RWPE2 (cell line): ENCODE data around the gene ACP7.
A peak's percentile ranks its signal among the peaks of the same experiment; 100 is the strongest.

ENCODE experiments used
- ATAC-seq: fragments of 200-7000 bp; cut with Tn5 transposase; 3 replicates; pipeline ENCODE4 v1.9.1; 2021; ENCODE audit warnings: low read depth
- DNase-seq: peaks from one replicate; pipeline ENCODE4 v3.0.0-alpha.2; 2020; ENCODE audit warnings: low spot score
- H3K27ac ChIP-seq: fragments of 450-650 bp; 2 replicates; pipeline ENCODE4 v1.5.1; 2017; ENCODE audit warnings: mild to moderate bottlenecking; ENCODE audit not compliant: poor library complexity, severe bottlenecking
- H3K27me3 ChIP-seq: fragments of 250-450 bp; sonication (Bioruptor Pico); 2 replicates; pipeline ENCODE4 v1.5.1; 2021; ENCODE audit warnings: mild to moderate bottlenecking, moderate library complexity; ENCODE audit not compliant: insufficient read depth, poor library complexity, severe bottlenecking
- H3K36me3 ChIP-seq: fragments of 250-450 bp; sonication (Bioruptor Pico); 2 replicates; pipeline ENCODE4 v1.5.1; 2020; ENCODE audit warnings: low read depth, mild to moderate bottlenecking, moderate library complexity
- H3K4me1 ChIP-seq: fragments of 250-450 bp; sonication (Bioruptor Pico); 2 replicates; pipeline ENCODE4 v1.5.1; 2021; ENCODE audit warnings: mild to moderate bottlenecking, moderate library complexity; ENCODE audit not compliant: insufficient read depth, poor library complexity, severe bottlenecking
- H3K4me3 ChIP-seq: fragments of 250-450 bp; sonication (Bioruptor Pico); 2 replicates; pipeline ENCODE4 v1.5.1; 2021; ENCODE audit warnings: mild to moderate bottlenecking, moderate library complexity; ENCODE audit not compliant: severe bottlenecking
- H3K9me3 ChIP-seq: fragments of 250-450 bp; sonication (Bioruptor Pico); 2 replicates; pipeline ENCODE4 v1.5.1; 2021; ENCODE audit warnings: mild to moderate bottlenecking, moderate library complexity; ENCODE audit not compliant: severe bottlenecking
- TF ChIP-seq, protein P1 (sequence below): fragments of 450-650 bp; IDR thresholded peaks from one replicate; pipeline ENCODE4 v1.5.1; 2017; ENCODE audit warnings: mild to moderate bottlenecking, moderate library complexity; ENCODE audit not compliant: poor library complexity, severe bottlenecking

ACP7 gene

DNA sequence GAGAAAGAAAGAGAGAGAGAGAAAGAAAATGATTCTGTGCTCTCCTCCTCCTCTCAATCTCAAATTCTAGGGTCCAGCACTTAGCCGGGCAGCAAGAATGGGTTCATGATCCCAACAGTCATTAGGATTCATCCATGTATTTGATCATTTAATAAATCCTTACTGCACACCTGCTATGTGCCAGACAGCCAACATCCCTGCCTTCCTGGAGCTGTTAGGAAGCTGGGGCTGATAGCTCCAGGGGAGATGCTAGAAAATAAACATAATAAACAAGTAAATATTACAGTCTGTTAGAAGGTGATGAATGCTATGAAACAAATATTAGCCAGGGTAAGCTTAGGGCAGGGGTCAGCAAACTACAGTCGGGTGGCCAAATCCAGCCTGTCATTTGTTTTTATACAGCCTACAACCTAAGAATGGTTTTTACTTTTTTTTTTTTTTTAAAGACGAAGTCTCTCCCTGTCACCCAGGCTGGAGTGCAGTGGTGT lies 9.9 kb upstream of the ACP7 start:
- Histone ChIP-seq H3K36me3 (peaks cover 8% of the 10 kb centered on the region), H3K4me1 (peaks cover 18% of the 10 kb centered on the region), H3K9me3 (no peaks in the 10 kb centered on the region), H3K4me3 (no peak overlapping the region), H3K27me3 (no peaks in the 10 kb centered on the region), H3K27ac (peak overlapping the region; percentile 75)
- no peak for ATAC-seq
- no peak for DNase-seq
- TF ChIP-seq, protein P1, sequence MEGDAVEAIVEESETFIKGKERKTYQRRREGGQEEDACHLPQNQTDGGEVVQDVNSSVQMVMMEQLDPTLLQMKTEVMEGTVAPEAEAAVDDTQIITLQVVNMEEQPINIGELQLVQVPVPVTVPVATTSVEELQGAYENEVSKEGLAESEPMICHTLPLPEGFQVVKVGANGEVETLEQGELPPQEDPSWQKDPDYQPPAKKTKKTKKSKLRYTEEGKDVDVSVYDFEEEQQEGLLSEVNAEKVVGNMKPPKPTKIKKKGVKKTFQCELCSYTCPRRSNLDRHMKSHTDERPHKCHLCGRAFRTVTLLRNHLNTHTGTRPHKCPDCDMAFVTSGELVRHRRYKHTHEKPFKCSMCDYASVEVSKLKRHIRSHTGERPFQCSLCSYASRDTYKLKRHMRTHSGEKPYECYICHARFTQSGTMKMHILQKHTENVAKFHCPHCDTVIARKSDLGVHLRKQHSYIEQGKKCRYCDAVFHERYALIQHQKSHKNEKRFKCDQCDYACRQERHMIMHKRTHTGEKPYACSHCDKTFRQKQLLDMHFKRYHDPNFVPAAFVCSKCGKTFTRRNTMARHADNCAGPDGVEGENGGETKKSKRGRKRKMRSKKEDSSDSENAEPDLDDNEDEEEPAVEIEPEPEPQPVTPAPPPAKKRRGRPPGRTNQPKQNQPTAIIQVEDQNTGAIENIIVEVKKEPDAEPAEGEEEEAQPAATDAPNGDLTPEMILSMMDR = no peak

DNA sequence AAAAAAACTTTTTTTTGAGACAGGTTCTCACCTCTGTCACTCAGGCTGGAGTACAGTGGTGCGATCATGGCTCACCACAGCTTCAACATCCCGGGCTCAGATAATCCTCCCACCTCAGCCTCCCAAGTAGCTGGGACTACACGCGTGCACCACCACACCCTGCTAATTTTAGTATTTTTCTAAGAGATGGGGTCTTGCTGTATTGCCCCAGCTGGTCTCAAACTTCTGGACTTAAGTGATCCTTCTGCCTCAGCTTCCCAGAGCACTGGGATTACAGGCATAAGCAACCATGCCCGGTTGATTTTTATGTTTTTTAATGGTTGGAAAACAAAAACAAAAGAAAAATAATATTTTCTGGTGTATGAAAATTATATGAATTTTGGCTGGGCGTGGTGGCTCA lies 9.2 kb upstream of the ACP7 start:
- DNase-seq (no peak), ATAC-seq (no peak)
- no peaks in the 10 kb centered on the region for H3K27me3 ChIP-seq
- peaks cover 8% of the 10 kb centered on the region for H3K36me3 ChIP-seq
- H3K4me3 ChIP-seq = no peak overlapping the region
- TF ChIP-seq, protein P1 = no peak
- H3K27ac ChIP-seq = peak overlapping the region; percentile 75
- no peaks in the 10 kb centered on the region for H3K9me3 ChIP-seq
- peaks cover 20% of the 10 kb centered on the region for H3K4me1 ChIP-seq

DNA sequence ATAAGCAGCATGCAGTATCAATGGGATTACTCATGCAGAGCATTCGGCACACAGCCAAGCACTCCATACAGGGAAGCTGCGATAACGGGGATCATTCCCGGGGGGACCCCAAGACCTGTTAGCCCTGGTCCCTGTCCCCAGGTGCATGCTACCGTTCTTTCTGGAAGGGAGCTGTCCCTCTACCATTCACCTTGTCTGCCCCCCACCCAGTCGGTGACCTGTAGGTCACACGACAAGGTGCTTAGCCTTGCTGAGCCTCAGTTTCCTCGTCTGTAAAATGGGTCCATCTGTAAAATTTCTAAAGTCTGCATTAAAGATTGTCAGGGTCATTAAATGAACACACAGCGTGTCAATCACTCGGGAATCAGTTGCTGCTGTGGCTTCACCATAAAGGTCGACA lies 6.8 kb upstream of the ACP7 start:
- H3K4me1 ChIP-seq = peaks cover 21% of the 10 kb centered on the region
- TF ChIP-seq, protein P1 = no peak
- no peak overlapping the region for H3K4me3 ChIP-seq
- no peak overlapping the region for H3K27ac ChIP-seq
- no peaks in the 10 kb centered on the region for H3K27me3 ChIP-seq
- peaks cover 8% of the 10 kb centered on the region for H3K36me3 ChIP-seq
- no peak for DNase-seq
- ATAC-seq = no peak
- no peaks in the 10 kb centered on the region for H3K9me3 ChIP-seq

DNA sequence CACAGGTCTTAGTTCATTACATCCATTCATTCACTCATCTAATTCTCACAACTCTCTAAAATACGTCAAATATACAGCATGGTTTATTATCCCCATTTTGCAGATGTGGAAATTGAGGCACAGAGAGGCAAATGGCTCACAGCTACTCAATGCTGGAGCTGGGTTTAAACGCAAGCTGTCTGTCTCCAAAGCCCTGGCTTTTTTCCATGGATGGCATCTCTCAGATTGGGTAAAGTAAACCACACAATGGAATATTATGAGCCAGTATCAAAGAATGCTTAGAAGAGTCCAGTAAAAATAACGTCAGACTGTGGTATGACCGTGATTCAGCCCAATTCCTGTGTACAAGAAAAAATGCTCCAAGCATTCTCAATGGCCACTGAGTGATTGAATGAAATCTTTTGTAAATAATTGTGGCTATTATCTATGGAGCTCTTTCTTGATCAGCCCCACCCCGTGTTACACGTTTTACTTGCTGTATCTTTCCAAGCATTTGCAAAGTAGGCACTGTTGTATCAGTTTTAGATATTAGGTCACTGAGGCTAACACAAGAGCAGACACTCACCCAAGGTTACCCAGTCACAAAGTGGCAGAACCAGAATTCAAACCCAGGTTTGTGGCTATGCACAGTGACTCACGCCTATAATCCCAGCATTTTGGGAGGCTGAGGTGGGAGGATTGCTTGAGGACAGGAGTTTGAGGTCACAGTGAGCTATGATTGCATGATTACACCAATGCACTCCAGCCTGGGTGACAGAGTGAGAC lies 5.5 kb upstream of the ACP7 start:
- peaks cover 22% of the 10 kb centered on the region for H3K4me1 ChIP-seq
- H3K27ac ChIP-seq = peak overlapping the region; percentile 89
- peak; percentile 88 for ATAC-seq
- no peaks in the 10 kb centered on the region for H3K27me3 ChIP-seq
- TF ChIP-seq, protein P1 = no peak
- H3K9me3 ChIP-seq = no peaks in the 10 kb centered on the region
- H3K36me3 ChIP-seq = peaks cover 8% of the 10 kb centered on the region
- DNase-seq = peak; percentile 77
- no peak overlapping the region for H3K4me3 ChIP-seq

DNA sequence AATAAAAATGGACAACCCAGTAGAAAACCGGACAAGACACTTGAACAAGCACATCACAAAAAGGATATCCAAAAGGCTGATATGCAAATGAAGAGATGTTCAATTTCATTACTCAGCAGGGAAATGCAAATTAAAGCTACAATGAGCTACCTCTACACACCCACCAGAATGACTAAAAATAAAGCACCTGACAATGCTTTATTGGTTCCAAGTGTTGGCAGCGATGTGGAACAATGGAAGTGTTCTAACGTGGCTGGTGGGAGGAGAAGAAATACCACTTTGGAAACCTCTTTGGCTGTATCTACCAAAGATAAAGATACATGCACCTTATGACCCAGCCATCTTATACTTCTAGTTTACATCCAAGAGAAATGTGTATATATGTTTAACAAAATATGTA lies 3.7 kb upstream of the ACP7 start:
- peaks cover 15% of the 10 kb centered on the region for H3K4me1 ChIP-seq
- no peak for DNase-seq
- no peak overlapping the region for H3K27ac ChIP-seq
- ATAC-seq = no peak
- peaks cover 8% of the 10 kb centered on the region for H3K36me3 ChIP-seq
- H3K9me3 ChIP-seq = no peaks in the 10 kb centered on the region
- H3K27me3 ChIP-seq = no peaks in the 10 kb centered on the region
- TF ChIP-seq, protein P1 = no peak
- H3K4me3 ChIP-seq = no peak overlapping the region
